BLaER1 (cell line): ENCODE measurements around the gene PRSS36.
"Not testable (repeated sequence)": the region's sequence is repeated elsewhere in the genome, so short reads cannot be mapped to it uniquely, and the experiment has no call there.

Experiments used
- H3K27ac ChIP-seq: shearing (Covaris generic); formaldehyde crosslinking; 2 replicates; pipeline ENCODE4 v1.8.1; 2022
- H3K27me3 ChIP-seq: shearing (Covaris generic); formaldehyde crosslinking; 2 replicates; pipeline ENCODE4 v1.8.1; 2022
- H3K36me3 ChIP-seq: shearing (Covaris generic); formaldehyde crosslinking; 2 replicates; pipeline ENCODE4 v1.8.1; 2022
- H3K4me1 ChIP-seq: shearing (Covaris generic); formaldehyde crosslinking; 2 replicates; pipeline ENCODE4 v1.8.1; 2022
- H3K4me2 ChIP-seq: shearing (Covaris generic); formaldehyde crosslinking; 2 replicates; pipeline ENCODE4 v1.8.1; 2022
- H3K4me3 ChIP-seq: shearing (Covaris generic); formaldehyde crosslinking; 2 replicates; pipeline ENCODE4 v1.8.1; 2022
- H3K9ac ChIP-seq: shearing (Covaris generic); formaldehyde crosslinking; 2 replicates; pipeline ENCODE4 v1.8.1; 2022
- H3K9me3 ChIP-seq: shearing (Covaris generic); formaldehyde crosslinking; 2 replicates; pipeline ENCODE4 v1.8.1; 2022
- H4K20me1 ChIP-seq: shearing (Covaris generic); formaldehyde crosslinking; 2 replicates; pipeline ENCODE4 v1.8.1; 2022
- Cebpa-rat ChIP-seq: shearing (Covaris generic); IDR thresholded peaks from 2 replicates; pipeline ENCODE4 v1.8.1; 2022

PRSS36 gene

GRCh38 chr16:31167315-31167714, 17.4 kb upstream of the PRSS36 start:
- Histone ChIP-seq H3K27ac (no peak overlapping the region), H4K20me1 (no peaks in the 10 kb centered on the region), H3K4me2 (no peak overlapping the region), H3K9me3 (no peaks in the 10 kb centered on the region), H3K4me1 (no peaks in the 10 kb centered on the region), H3K27me3 (no peaks in the 10 kb centered on the region), H3K36me3 (no peaks in the 10 kb centered on the region), H3K9ac (no peak overlapping the region), H3K4me3 (no peak overlapping the region)
- TF ChIP-seq Cebpa-rat = no peak

- H4K20me1 ChIP-seq = no peaks in the 10 kb centered on the region
- H3K36me3 ChIP-seq = no peaks in the 10 kb centered on the region
- no peaks in the 10 kb centered on the region for H3K9me3 ChIP-seq
- no peaks in the 10 kb centered on the region for H3K27me3 ChIP-seq
- H3K27ac ChIP-seq = no peak overlapping the region
- peak overlapping the region; percentile 32; the same call in 1 of the 2 replicates for H3K4me2 ChIP-seq
- H3K9ac ChIP-seq = no peak overlapping the region
- TF ChIP-seq Cebpa-rat = no peak
- peaks cover 17% of the 10 kb centered on the region for H3K4me1 ChIP-seq
- no peak overlapping the region for H3K4me3 ChIP-seq
Observed at GRCh38 chr16:31157136-31157535, 7.3 kb upstream of the PRSS36 start.

GRCh38 chr16:31150976-31151375, 1.1 kb upstream of the PRSS36 start:
- H3K9me3 ChIP-seq, H3K36me3 ChIP-seq, H3K27ac ChIP-seq, H3K27me3 ChIP-seq, H4K20me1 ChIP-seq, H3K4me3 ChIP-seq, H3K9ac ChIP-seq: not testable (repeated sequence)
- peak overlapping the region; percentile 63 for H3K4me2 ChIP-seq
- peaks cover 27% of the 10 kb centered on the region for H3K4me1 ChIP-seq

GRCh38 chr16:31149332-31149731, 534 bp downstream of the PRSS36 start:
- no peaks in the 10 kb centered on the region for H3K9me3 ChIP-seq
- H3K9ac ChIP-seq = no peak overlapping the region
- H3K4me3 ChIP-seq = no peak overlapping the region
- H3K36me3 ChIP-seq = no peaks in the 10 kb centered on the region
- peak overlapping the region; percentile 65 for H3K27ac ChIP-seq
- H3K4me1 ChIP-seq = peaks cover 31% of the 10 kb centered on the region
- TF ChIP-seq Cebpa-rat = no peak
- H3K4me2 ChIP-seq = peak overlapping the region; percentile 63
- no peaks in the 10 kb centered on the region for H4K20me1 ChIP-seq
- H3K27me3 ChIP-seq = no peaks in the 10 kb centered on the region

GRCh38 chr16:31148896-31149295, 970 bp downstream of the PRSS36 start:
- Histone ChIP-seq H3K4me2 (peak overlapping the region; percentile 63), H4K20me1 (no peaks in the 10 kb centered on the region), H3K36me3 (no peaks in the 10 kb centered on the region), H3K9me3 (no peaks in the 10 kb centered on the region), H3K9ac (no peak overlapping the region), H3K27ac (peak overlapping the region; percentile 65; the same call in 1 of the 2 replicates), H3K4me1 (peaks cover 31% of the 10 kb centered on the region), H3K4me3 (no peak overlapping the region), H3K27me3 (no peaks in the 10 kb centered on the region)
- TF ChIP-seq Cebpa-rat = no peak

- H3K4me2 ChIP-seq = no peak overlapping the region
Observed at GRCh38 chr16:31148281-31148728, 1.6 kb downstream of the PRSS36 start.

GRCh38 chr16:31147574-31147973, 2.3 kb downstream of the PRSS36 start:
- no peak for TF ChIP-seq Cebpa-rat
- no peaks in the 10 kb centered on the region for H3K27me3 ChIP-seq
- H4K20me1 ChIP-seq = no peaks in the 10 kb centered on the region
- peaks cover 39% of the 10 kb centered on the region for H3K4me1 ChIP-seq
- H3K9me3 ChIP-seq = no peaks in the 10 kb centered on the region
- H3K36me3 ChIP-seq = no peaks in the 10 kb centered on the region
- no peak overlapping the region for H3K4me3 ChIP-seq
- H3K4me2 ChIP-seq = no peak overlapping the region
- no peak overlapping the region for H3K27ac ChIP-seq
- no peak overlapping the region for H3K9ac ChIP-seq

More at GRCh38 chr16:31148281-31148728, 1.6 kb downstream of the PRSS36 start:
- Histone ChIP-seq H3K27ac (no peak overlapping the region), H4K20me1 (no peaks in the 10 kb centered on the region), H3K4me3 (no peak overlapping the region), H3K9ac (no peak overlapping the region), H3K4me1 (peaks cover 32% of the 10 kb centered on the region), H3K9me3 (no peaks in the 10 kb centered on the region), H3K36me3 (no peaks in the 10 kb centered on the region), H3K27me3 (no peaks in the 10 kb centered on the region)
- no peak for TF ChIP-seq Cebpa-rat

GRCh38 chr16:31145398-31145990, 4.4 kb downstream of the PRSS36 start:
- Histone ChIP-seq H3K4me1 (peaks cover 44% of the 10 kb centered on the region), H3K9ac (no peak overlapping the region), H4K20me1 (no peaks in the 10 kb centered on the region), H3K36me3 (no peaks in the 10 kb centered on the region), H3K4me2 (no peak overlapping the region), H3K27ac (no peak overlapping the region), H3K4me3 (no peak overlapping the region), H3K27me3 (no peaks in the 10 kb centered on the region), H3K9me3 (no peaks in the 10 kb centered on the region)
- no peak for TF ChIP-seq Cebpa-rat

GRCh38 chr16:31144418-31144817, 5.4 kb downstream of the PRSS36 start:
- H3K9ac ChIP-seq, H4K20me1 ChIP-seq, H3K27ac ChIP-seq, H3K4me2 ChIP-seq, H3K9me3 ChIP-seq, H3K27me3 ChIP-seq, H3K4me3 ChIP-seq, H3K36me3 ChIP-seq: not testable (repeated sequence)
- H3K4me1 ChIP-seq = peaks cover 44% of the 10 kb centered on the region

GRCh38 chr16:31143694-31144148, 6.1 kb downstream of the PRSS36 start:
- no peaks in the 10 kb centered on the region for H3K36me3 ChIP-seq
- no peak for TF ChIP-seq Cebpa-rat
- H3K4me1 ChIP-seq = peaks cover 38% of the 10 kb centered on the region

More at GRCh38 chr16:31143694-31144148, 6.1 kb downstream of the PRSS36 start:
- H3K27ac ChIP-seq = no peak overlapping the region
- no peaks in the 10 kb centered on the region for H4K20me1 ChIP-seq
- no peaks in the 10 kb centered on the region for H3K9me3 ChIP-seq
- H3K4me3 ChIP-seq = no peak overlapping the region
- no peak overlapping the region for H3K9ac ChIP-seq
- H3K27me3 ChIP-seq = no peaks in the 10 kb centered on the region
- H3K4me2 ChIP-seq = peak overlapping the region; percentile 83; the same call in 1 of the 2 replicates
